HG03066 (cell line): Measurements from ENCODE around the gene METTL6.
"Not testable (repeated sequence)": the region's sequence is repeated elsewhere in the genome, so short reads cannot be mapped to it uniquely, and the experiment has no call there.

Source experiments
- ATAC-seq: cut with Tn5 transposase; IDR thresholded peaks from one replicate; pipeline ENCODE4 v1.9.1; 2021; ENCODE audit warnings: low read depth; ENCODE audit not compliant: unreplicated experiment

METTL6 gene, protein sequence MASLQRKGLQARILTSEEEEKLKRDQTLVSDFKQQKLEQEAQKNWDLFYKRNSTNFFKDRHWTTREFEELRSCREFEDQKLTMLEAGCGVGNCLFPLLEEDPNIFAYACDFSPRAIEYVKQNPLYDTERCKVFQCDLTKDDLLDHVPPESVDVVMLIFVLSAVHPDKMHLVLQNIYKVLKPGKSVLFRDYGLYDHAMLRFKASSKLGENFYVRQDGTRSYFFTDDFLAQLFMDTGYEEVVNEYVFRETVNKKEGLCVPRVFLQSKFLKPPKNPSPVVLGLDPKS

DNA sequence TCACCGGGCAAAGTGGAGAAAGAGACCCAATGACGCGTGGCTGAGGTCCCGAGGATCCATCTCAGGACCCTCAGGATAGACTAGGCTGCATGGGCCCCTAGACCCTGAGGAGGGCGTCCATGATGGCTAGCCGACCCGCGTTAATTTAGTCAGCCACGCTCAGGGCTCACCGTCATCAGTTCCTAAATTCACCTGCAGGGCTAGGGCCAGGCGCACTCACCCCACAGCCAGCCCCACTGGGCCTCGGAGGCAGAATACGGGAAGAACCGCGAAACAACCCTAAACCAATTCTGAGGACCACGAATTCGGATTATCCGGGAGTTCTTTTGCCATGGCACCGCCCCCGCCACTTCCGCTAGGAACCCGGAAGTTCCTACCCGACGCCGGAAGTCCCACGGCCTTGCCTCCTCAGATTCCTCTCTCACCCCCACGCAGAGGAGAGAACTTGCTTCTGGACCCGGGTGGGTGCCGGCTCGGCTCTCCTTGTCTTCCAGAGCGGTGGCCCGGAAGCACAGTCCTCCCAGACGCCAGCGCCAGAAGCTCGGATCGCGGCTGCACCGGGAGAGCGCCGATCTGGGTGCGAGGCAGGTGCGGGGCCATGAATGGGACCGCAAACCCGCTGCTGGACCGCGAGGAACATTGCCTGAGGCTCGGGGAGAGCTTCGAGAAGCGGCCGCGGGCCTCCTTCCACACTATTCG, at the start of gene METTL6, which contains the start of gene EAF1:
TSS of gene METTL6 (minus strand) at position 363 of the 699 bp plus-strand sequence. CDS start 1,033 bp downstream, outside the sequence.
TSS of gene EAF1 (plus strand) at position 417 of the 699 bp plus-strand sequence. CDS start at position 599, 182 bp downstream.
- ATAC-seq = peak; percentile 90

DNA sequence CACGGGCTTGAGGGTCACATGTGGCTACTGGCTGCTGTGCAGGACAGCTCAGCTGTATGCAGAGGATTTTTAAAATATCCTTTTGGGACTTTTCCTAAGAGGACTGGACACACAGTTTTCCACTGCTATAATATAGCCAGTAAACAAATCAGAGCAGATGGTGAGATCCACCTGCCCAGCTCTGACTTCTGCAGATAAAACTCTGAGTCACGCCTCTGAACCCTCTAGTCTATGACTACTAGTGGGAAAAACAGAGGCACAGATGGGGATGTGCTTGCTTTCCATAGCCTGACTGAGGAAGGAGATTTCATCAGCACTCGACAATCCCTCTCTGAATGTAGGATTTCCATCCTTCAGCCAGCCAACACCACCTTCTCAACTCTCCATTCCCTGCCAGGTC, 49.0 kb upstream of the METTL6 start:
- no peak for ATAC-seq

DNA sequence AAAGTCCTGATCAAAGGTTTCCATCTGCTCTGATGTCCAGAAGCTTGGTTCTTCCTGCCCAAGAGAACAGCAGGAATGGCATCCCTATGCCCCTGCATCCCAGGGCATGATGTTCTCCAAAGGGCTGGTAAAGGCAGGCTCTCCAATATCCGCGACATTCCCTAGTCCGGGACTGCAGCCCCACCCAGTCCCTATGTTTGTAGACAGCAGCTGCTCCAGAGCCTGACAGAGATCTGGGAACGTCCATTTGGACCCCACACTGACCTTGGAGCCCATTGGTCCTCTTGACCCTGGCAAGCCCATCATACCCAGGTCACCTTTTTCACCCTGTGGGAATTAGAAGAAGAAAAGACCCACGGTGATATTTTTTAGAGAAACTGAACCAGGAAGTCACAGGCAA, 47.8 kb upstream of the METTL6 start:
- ATAC-seq = no peak

DNA sequence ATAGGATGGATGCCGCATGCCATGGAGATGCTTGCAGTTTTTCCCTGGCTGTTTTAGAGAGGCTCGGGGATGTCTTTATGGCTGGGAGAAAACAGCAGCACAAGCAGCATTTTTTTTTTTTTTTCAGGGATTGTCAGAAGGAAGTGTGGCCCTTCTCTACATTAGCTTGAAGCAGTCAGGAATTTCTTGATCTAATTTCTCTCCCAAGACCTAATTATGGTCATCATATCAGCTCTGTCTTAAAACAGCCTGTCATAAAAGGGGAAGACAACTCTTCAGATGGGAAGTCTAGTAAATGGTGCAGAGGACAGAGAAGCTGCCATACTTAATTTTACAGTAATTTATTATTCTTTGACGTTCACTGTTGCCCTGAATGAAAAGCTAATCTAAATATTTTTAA, 44.5 kb upstream of the METTL6 start:
- no peak for ATAC-seq

DNA sequence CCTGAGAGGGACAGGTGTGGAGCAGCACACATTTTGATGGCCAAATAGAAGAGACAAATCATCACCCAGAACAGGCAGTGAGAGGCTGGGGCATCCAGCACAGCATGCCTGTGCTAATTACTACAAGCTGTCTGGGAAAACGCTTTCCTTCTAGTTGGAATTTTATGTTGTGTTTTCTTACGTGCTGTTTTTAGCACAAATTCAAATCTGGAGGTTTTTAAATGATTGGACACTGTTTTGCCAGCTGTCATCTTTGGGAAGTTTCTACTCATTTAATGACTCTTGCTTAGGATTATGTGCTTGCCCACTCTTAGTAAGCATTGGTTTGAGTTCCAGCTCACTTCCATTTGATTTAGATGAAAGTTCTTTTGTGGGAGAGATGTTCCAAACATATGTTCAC, 43.5 kb upstream of the METTL6 start:
- ATAC-seq = no peak

DNA sequence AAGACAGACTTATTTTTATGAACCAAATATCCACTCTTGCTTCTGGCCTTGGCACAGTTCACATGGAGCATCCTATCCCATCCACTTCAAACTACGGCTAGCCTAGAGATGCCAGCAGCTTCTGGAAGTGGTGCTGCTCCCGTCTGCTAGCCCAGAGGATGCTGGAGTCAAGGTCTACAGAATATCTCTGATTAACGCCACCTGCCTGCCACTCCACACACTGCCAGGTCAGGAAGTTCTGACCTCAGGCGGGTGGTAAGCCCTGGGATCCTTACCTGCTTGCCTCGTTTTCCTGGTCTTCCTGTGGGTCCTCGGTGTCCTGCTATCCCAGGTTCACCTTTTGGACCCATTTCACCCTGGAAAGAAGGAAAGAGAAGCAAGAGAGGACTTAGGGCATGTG, 42.9 kb upstream of the METTL6 start:
- ATAC-seq = no peak

DNA sequence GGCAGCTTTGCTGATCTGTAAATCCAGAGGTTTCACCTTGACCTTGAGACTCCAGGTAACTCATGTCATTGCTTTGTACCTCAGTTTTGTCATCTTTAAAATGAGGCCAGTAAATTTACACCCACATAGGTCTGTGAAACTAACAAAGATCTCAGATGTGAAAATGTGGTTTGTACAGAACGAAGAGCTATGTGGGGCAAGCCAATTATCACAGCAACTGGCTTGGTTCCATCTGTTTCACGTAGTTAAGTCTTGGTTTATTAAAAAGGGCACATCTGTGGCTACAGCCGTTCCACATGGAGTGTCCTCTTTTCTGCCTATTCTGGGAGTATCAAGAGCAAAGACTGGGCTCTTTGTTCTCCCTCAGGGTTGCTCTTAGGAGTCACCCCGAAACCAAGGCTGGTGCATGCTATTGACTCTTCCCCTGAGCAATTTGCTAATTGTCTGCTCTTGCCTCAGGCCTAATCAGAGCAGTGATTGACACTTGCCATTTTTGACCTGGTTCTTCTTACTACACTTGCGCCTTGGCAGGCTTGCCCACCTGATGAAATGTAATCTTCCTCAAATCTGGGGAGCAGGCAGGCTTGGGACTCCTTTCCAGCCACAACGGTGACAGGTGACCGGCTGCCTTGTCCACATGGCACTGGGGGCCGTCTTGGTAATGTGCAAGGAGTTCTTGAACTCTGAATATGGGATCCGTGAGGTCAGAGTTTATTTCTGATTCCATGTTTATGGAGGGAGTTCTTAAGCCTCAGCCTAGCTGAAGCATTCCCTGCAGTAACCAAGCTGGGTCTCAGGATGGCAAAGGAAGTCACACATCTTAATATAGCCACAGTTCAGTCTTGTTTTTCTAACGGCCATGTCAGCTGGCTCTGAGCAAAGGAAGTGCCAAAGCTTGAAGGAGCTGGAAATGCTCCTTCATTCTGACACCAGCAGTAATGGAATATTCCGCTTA, 40.2 kb upstream of the METTL6 start:
- ATAC-seq = no peak

DNA sequence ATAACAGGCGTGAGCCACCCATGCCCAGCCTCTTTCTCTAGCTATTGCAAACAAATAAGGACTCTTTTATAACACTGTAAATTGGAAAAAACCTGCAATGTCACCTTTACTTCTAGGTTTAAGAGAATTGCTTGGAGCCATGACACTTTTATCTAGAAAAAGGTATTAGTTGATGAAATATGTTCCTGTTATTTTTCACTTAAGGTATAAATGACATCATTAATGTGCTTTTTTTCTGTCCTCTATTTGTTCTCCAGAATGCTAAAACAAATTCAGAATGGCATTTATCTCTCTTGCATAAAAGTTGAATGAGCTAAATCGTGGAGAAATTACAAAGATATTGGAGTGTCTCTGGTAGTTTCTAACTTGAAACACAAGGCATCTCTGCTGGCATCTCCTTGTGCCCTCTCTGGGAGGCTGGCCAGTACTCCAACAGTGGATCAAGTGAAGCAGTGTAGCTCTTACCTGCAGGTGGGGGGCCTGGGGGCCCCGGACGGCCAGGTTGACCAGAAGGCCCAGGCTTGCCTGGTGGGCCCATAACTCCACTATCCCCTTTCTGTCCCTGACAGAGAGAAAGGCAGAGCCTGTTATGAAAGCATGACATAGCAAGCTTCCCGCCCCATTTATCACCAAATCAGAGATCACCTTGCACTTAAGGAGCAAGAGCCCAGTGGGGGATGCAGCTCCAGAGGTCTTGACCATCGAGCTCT, 38.7 kb upstream of the METTL6 start:
- no peak for ATAC-seq

DNA sequence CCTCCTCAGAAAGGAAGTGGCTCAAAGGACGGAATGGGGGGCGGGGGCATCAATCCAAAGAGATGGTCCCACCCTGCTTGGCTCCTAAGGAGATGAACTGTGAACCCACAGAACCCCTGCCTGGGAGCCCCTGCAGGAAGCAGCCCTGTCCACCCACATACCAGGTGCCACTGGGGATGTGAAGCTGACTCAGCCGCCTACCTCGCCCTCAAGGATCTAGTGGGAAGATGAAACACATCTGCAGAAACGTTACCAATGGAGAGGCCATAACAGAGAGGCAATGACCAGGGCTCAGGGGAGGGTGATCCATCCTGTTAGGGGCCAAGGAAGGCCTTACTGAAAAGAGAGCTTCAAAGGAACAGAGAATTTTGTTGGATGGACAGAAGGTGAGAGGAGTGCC, 35.1 kb upstream of the METTL6 start:
- no peak for ATAC-seq

DNA sequence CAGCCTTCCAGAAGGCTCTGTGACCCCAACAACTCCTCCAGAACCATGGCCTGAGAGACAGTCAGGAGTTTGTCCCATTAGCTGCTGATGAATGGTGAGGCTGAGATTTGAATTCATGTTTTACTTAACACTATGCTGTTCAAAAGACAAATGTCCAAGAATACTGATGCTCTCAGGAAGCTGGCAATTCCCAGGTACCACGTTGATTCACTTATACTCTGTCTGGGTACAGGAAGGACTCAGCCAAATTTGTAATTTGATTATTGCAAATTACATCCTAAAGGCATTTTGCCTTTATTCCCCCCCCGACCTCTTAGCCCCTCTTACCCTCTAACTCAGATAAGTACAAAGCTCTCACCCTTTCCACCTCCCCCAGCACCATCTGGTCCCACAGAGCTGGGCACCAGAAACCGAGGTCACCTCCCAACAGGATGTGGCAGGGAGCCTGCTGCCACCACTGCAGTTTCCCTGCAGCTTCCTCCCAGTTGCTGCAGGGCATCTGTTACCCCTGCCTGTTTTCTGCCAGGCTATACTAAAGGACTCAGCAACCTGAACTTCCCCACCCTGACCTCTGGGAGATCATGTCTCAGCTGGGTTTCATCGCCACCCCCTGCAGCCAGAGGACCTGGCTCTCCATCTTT, 33.7 kb upstream of the METTL6 start:
- ATAC-seq = no peak

DNA sequence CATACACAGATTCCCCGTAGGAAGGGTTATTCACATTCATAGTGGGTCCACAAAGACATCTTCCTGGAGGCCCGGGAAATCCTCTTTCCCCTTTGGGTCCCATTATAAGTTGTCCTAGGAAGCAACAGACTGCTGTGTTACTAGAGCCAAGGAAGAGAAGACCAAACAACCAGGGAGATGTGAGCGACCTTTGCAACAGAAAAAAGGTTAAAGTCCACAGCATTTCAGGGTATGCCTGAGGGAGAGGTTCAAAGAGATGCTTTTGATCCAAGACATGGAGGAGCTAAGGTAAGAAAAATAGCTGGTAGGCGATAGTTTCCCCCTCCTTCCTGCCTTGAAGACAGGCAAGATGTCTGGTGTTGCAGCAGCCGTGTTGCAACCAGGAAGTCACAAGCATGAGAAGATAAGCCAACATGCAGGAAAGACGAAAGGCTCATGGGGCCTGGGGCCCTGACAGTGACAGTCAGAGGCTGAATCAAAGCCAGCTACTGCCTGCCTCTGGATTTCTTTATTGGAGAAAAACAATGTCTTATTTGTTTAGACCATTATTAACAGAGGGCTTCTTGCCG, 31.0 kb upstream of the METTL6 start:
- ATAC-seq = no peak

DNA sequence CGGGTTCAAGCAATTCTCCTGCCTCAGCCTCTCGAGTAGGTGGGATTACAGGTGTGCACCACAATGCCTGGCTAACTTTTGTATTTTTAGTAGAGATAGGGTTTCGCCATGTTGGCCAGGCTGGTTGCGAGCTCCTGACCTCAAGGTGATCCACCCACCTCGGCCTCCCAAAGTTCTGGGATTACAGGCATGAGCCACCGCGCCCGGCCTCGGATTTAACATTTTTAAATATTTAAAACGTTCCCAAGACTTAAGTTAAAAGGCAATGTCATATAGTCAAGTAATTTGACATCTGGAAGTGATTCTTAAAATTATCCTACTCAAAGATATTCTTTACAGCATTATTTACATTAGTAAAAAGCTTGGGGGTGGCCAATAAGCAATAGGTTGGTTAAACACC, 29.6 kb upstream of the METTL6 start:
- ATAC-seq = not testable (repeated sequence)

DNA sequence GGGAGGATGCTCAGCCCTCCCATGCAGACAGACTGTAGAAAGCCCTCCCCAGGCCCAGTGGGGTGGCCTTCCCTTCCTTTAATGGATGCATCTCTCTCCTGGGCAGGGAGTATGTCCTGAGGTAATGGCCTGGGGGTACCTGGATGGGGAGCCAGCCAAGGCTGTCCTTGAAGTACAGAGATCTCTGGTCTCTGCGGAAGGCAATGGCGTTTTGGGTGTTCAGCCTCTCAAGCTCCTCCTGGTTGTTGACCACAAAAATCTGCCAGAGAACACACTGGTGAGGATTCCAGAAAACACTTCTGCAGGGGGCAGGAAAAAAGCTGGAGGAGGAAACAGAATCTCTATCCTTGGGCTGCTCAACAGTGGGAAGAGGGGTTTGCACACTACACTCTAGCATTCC, 29.0 kb upstream of the METTL6 start:
- no peak for ATAC-seq

DNA sequence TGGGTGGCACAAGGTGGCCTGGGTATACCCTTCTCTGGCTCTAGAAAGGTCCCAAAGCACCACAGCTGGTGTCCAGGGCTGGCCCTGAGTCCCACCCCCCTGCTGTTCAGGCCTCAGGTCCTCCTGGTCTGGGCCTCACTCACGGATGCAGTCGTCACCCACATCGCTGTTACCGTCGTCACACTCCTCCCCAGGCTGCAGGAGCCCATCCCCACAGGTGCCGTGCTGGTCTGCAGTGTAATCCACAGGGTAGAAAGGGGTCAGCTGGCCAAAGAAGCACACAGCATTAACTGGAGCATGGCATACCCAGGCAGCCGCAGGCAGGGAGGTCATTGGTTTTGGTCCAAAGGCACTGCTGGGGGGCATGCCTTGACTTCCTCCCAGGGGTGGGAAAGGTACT, 28.4 kb upstream of the METTL6 start:
- no peak for ATAC-seq

DNA sequence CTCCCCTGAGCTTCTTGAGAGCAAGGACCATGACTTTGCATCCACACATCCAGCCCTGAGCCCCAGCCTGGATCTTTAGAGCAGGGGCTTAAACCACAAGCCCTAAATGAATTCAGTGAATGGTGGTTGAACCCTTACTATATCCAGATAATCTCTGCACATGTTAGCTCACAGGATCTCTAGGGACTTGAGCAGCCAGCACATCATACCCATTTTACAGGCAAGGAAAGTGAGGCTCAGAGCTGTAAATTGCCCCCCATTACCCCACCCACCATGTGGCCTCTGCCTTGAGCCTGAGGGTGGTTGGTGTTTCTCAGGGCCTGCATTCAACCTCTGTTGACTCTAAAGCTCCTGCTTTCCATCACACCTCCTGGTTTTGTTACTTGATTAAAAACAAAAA, 27.6 kb upstream of the METTL6 start:
- ATAC-seq = no peak

DNA sequence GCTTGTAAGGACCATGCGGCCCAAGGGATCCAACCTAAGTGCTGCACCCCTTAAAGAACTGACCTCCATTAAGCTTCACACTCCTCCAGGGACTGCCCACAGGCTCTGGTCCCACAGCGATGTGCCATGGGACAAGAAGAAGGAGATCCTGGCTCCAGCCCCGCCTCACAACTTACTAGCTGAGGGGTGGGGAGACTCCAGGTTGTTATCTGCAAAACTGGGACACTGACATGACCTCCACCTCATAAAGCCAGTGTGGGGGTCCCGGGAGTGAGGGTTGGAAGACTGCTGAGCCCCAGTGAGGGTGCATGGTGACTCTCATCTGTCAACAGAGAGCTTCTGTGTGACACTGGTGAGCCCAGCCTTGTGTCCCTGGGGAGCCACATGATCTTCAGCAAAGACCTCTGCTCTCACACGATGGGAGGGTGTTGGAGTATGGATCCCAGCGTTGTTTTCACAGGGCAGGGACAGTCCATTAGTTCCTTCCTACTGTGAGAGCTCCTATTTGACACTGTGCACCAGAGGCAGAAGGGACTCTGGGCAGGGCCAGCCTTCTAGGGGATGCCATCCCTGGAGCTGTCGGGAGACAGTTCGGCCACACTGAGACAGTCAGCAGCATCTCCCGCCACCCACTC, 26.8 kb upstream of the METTL6 start:
- no peak for ATAC-seq

DNA sequence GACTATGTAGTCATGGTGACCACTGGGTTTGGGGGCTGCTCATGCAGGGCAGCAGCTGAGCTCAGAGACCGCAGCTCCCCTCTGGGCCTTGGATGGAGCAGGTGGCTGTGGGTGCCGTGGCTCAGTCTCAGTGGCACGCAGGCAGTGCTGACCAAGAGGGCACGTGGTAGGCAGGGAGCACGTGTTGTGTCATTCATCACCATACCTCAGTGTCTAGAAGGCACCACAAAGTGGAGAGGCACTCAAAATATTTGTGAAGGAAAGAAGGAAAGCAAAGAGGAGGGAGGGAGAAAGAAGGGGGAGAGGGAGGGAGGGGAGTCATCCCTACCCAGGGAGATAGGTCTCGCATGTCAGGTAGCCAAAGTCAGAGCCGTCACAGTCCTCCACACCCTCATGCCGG, 26.2 kb upstream of the METTL6 start:
- no peak for ATAC-seq

DNA sequence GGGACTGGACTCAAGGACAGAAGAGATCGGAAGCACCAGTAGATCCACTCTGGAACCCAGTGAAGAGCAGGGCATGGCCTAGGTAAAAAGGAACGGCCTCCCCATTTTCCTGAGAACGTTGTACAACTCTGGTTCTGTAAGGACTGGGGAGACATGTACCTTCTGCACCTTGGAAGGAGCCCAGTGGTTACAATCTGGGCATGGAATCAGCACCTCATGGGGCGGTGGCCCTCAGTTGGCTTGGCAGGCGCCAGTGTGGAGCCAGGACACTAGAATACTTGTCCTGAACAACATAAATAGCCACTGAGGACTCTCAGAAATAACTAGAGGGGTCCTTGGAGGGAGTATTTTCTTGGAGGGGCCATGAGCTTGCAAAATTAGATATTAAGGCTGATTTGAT, 25.6 kb upstream of the METTL6 start:
- ATAC-seq = no peak

DNA sequence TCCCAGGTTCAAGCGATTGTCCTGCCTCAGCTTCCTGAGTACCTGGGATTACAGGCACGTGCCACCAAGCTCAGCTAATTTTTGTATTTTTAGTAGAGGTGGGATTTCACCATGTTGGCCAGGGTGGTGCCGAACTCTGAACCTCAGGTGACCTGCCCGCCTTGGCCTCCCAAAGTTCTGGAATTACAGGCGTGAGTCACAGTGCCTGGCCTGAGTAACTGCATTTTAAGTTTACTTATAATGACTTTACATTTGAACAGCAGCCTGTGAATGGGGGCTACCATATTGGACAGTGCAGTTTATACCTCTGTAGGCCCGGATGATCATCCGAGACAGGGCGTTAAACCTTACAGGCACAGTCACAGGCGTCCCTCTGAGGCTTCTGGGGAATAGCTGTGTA, 24.8 kb upstream of the METTL6 start:
- no peak for ATAC-seq
